H1 (cell line): Measurements from ENCODE around the gene OLFM2. TPM values are rescaled to one million over a fixed set of nuclear protein-coding genes. Genes with fewer than 3 reads are reported as not detected.

Experiments
- CTCF ChIA-PET: fragments of 300-600 bp; sonication (Branson Sonifier 250); formaldehyde crosslinking; loops from one replicate; lab custom pipeline; 2021; ENCODE audit not compliant: partially characterized antibody; lab: Charles Lee
- POLR2A ChIA-PET: fragments of 300-600 bp; sonication (Branson Sonifier 250); formaldehyde crosslinking; loops from one replicate; lab custom pipeline; 2021; ENCODE audit warnings: inconsistent platforms; ENCODE audit not compliant: partially characterized antibody; lab: Charles Lee
- DNase-seq, 2 experiments: peaks; one replicate each; pipeline versions ENCODE4 v3.0.0 to v3.0.0-alpha.2; 2010 to 2022; ENCODE audit warnings: low spot score in 2 of 2, low read depth in 1 of 2, mixed read lengths in 1 of 2
- FAIRE-seq: peaks from 2 replicates; lab custom pipeline; 2011; peaks lifted over from hg19 to GRCh38; lab: Jason Lieb, UNC
- H2AFZ ChIP-seq: 2 replicates; pipeline ENCODE4 v1.8.1; 2012; ENCODE audit warnings: low read length, inconsistent platforms
- H2AK5ac ChIP-seq: 2 replicates; pipeline ENCODE4 v1.6.1; 2013; ENCODE audit warnings: low read depth, low read length
- H2BK120ac ChIP-seq: replicated peaks from 2 replicates; pipeline ENCODE3; 2013; ENCODE audit warnings: low read depth, low read length, inconsistent platforms
- H2BK12ac ChIP-seq: 2 replicates; pipeline ENCODE4 v1.6.1; 2013; ENCODE audit warnings: low read depth, low read length
- H2BK15ac ChIP-seq: 2 replicates; pipeline ENCODE4 v1.6.1; 2013; ENCODE audit warnings: low read length
- H2BK20ac ChIP-seq: 2 replicates; pipeline ENCODE4 v1.6.1; 2013; ENCODE audit warnings: low read length
- H2BK5ac ChIP-seq: 2 replicates; pipeline ENCODE4 v1.6.1; 2013; ENCODE audit warnings: low read depth, low read length
- H3K14ac ChIP-seq: 2 replicates; pipeline ENCODE4 v1.6.1; 2013; ENCODE audit warnings: inconsistent platforms; ENCODE audit not compliant: insufficient read length
- H3K18ac ChIP-seq: 2 replicates; pipeline ENCODE4 v1.6.1; 2013; ENCODE audit warnings: low read length; ENCODE audit errors: extremely low read depth
- H3K23ac ChIP-seq: 2 replicates; pipeline ENCODE4 v1.6.1; 2013; ENCODE audit warnings: inconsistent platforms; ENCODE audit not compliant: insufficient read length
- H3K23me2 ChIP-seq: 2 replicates; pipeline ENCODE4 v1.6.1; 2013; ENCODE audit warnings: low read depth, low read length
- H3K27ac ChIP-seq: 2 replicates; pipeline ENCODE4 v1.6.1; 2011; ENCODE audit warnings: low read depth, low read length, inconsistent platforms
- H3K27me3 ChIP-seq, 4 experiments: replicated peaks in 1 of 4; 1 replicate in 1 of 4; 2 replicates in 3 of 4; pipeline versions ENCODE4 v1.6.1 to v1.8.1; 2011 to 2013; ENCODE audit warnings: low read length in 3 of 4, mild to moderate bottlenecking in 3 of 4, inconsistent platforms in 2 of 4, mixed read lengths in 2 of 4, moderate library complexity in 1 of 4; ENCODE audit not compliant: control insufficient read depth in 3 of 4, insufficient read depth in 3 of 4; ENCODE audit errors: extremely low read depth in 1 of 4
- H3K36me3 ChIP-seq, 4 experiments: 2 replicates each; pipeline versions ENCODE4 v1.6.1 to v1.8.1; 2011 to 2013; ENCODE audit warnings: mild to moderate bottlenecking in 4 of 4, low read length in 3 of 4, moderate library complexity in 2 of 4, control low read depth in 1 of 4, inconsistent platforms in 1 of 4; ENCODE audit not compliant: insufficient read depth in 4 of 4, control insufficient read depth in 2 of 4
- H3K4ac ChIP-seq: replicated peaks from 2 replicates; pipeline ENCODE3; 2013; ENCODE audit warnings: low read length, low read depth, mixed read lengths, inconsistent platforms; ENCODE audit not compliant: insufficient read length
- H3K4me1 ChIP-seq, 4 experiments: replicated peaks in 1 of 4; 1 replicate in 1 of 4; 2 replicates in 3 of 4; pipeline versions ENCODE4 v1.6.1 to v1.8.1; 2011 to 2013; ENCODE audit warnings: low read length in 3 of 4, inconsistent platforms in 2 of 4, mixed read lengths in 1 of 4; ENCODE audit not compliant: insufficient read depth in 4 of 4, control insufficient read depth in 3 of 4
- H3K4me2 ChIP-seq, 2 experiments: 2 replicates each; pipeline versions ENCODE4 v1.6.1 to v1.8.1; 2011 to 2013; ENCODE audit warnings: low read depth in 2 of 2, low read length in 2 of 2, control low read depth in 1 of 2, inconsistent platforms in 1 of 2, mild to moderate bottlenecking in 1 of 2; ENCODE audit not compliant: insufficient read depth in 1 of 2
- H3K4me3 ChIP-seq, 4 experiments: fragments of 200-600, 300-600 bp in 1 of 4; sonication (generic), shearing (Covaris generic), sonication (Bioruptor Twin) in 1 of 4; 2 replicates each; pipeline versions ENCODE4 v1.5.1 to v1.8.1; 2011 to 2016; ENCODE audit warnings: low read length in 4 of 4, low read depth in 3 of 4, control low read depth in 2 of 4, inconsistent platforms in 2 of 4, mild to moderate bottlenecking in 2 of 4, mixed read lengths in 1 of 4, moderate library complexity in 1 of 4; ENCODE audit not compliant: insufficient read depth in 2 of 4; ENCODE audit errors: extremely low read depth in 1 of 4
- H3K56ac ChIP-seq: replicated peaks from 2 replicates; pipeline ENCODE3; 2013; ENCODE audit warnings: low read depth, mild to moderate bottlenecking, mixed read lengths, low read length, inconsistent platforms; ENCODE audit not compliant: insufficient read length
- H3K79me1 ChIP-seq: 2 replicates; pipeline ENCODE4 v1.6.1; 2013; ENCODE audit warnings: low read depth, low read length, control low read depth
- H3K79me2 ChIP-seq, 2 experiments: 2 replicates each; pipeline versions ENCODE4 v1.6.1 to v1.8.1; 2012 to 2013; ENCODE audit warnings: low read length in 2 of 2, mild to moderate bottlenecking in 2 of 2, inconsistent platforms in 1 of 2; ENCODE audit not compliant: insufficient read depth in 2 of 2, control insufficient read depth in 1 of 2
- H3K9ac ChIP-seq, 4 experiments: replicated peaks in 1 of 4; 1 replicate in 1 of 4; 2 replicates in 3 of 4; pipeline versions ENCODE4 v1.6.1 to v1.8.1; 2011 to 2013; ENCODE audit warnings: low read depth in 3 of 4, low read length in 3 of 4, control low read depth in 2 of 4, mild to moderate bottlenecking in 2 of 4, moderate library complexity in 2 of 4, inconsistent platforms in 1 of 4; ENCODE audit errors: extremely low read depth in 1 of 4
- H3K9me3 ChIP-seq, 2 experiments: 2 replicates each; pipeline versions ENCODE4 v1.6.1 to v1.8.1; 2012 to 2013; ENCODE audit warnings: mild to moderate bottlenecking in 2 of 2, moderate library complexity in 2 of 2, control low read depth in 1 of 2, inconsistent platforms in 1 of 2, low read depth in 1 of 2, low read length in 1 of 2, mixed read lengths in 1 of 2; ENCODE audit not compliant: insufficient read depth in 2 of 2
- H4K20me1 ChIP-seq, 2 experiments: replicated peaks in 1 of 2; 2 replicates each; pipeline versions ENCODE3 to v1.8.1; 2011 to 2013; ENCODE audit warnings: inconsistent platforms in 2 of 2, low read length in 2 of 2, mild to moderate bottlenecking in 1 of 2; ENCODE audit not compliant: insufficient read depth in 2 of 2, control insufficient read depth in 1 of 2
- H4K5ac ChIP-seq: 2 replicates; pipeline ENCODE4 v1.6.1; 2013; ENCODE audit warnings: low read length, low read depth, mixed read lengths, inconsistent platforms; ENCODE audit not compliant: insufficient read length
- H4K8ac ChIP-seq: 2 replicates; pipeline ENCODE4 v1.8.0; 2013; ENCODE audit warnings: mild to moderate bottlenecking, moderate library complexity, low read length, inconsistent platforms; ENCODE audit not compliant: insufficient read depth; ENCODE audit errors: extremely low read depth
- H4K91ac ChIP-seq: replicated peaks from 2 replicates; pipeline ENCODE3; 2013; ENCODE audit warnings: low read length, mixed read lengths, inconsistent platforms; ENCODE audit not compliant: insufficient read length
- GABPA ChIP-seq: IDR thresholded peaks from 2 replicates; pipeline ENCODE4 v1.6.1; 2011; ENCODE audit warnings: mild to moderate bottlenecking, low read length, moderate library complexity, borderline replicate concordance; ENCODE audit not compliant: insufficient read depth
- JUN ChIP-seq: IDR thresholded peaks from 2 replicates; pipeline ENCODE4 v1.6.1; 2011; ENCODE audit warnings: low read depth, mild to moderate bottlenecking, improper control_type of control experiment, low read length
- JUND ChIP-seq: IDR thresholded peaks from 2 replicates; pipeline ENCODE4 v1.6.1; 2011; ENCODE audit warnings: mild to moderate bottlenecking, improper control_type of control experiment, low read length
- SIX5 ChIP-seq: IDR thresholded peaks from 2 replicates; pipeline ENCODE4 v1.6.1; 2011; ENCODE audit warnings: mild to moderate bottlenecking, low read depth, low read length
- SP1 ChIP-seq: IDR thresholded peaks from 2 replicates; pipeline ENCODE4 v1.6.1; 2011; ENCODE audit warnings: low read depth, low read length
- SRF ChIP-seq: IDR thresholded peaks from 2 replicates; pipeline ENCODE4 v1.6.1; 2011; ENCODE audit warnings: mild to moderate bottlenecking, low read depth, low read length, moderate library complexity
- TBP ChIP-seq: IDR thresholded peaks from 2 replicates; pipeline ENCODE4 v1.6.1; 2011; ENCODE audit warnings: low read depth, low read length, improper control_type of control experiment
- TEAD4 ChIP-seq: IDR thresholded peaks from 2 replicates; pipeline ENCODE4 v1.6.1; 2012; ENCODE audit warnings: low read depth, low read length, inconsistent platforms, mixed read lengths
- USF2 ChIP-seq: IDR thresholded peaks from 2 replicates; pipeline ENCODE4 v1.6.1; 2011; ENCODE audit warnings: low read length, improper control_type of control experiment
- YY1 ChIP-seq: IDR thresholded peaks from 2 replicates; pipeline ENCODE4 v1.6.1; 2011; ENCODE audit warnings: low read depth, mild to moderate bottlenecking, low read length
- WGBS, 2 experiments: shearing (Covaris generic) in 1 of 2; methylation state at CpG; one replicate each; pipeline versions ENCODE4 v1.1.6 to v1.1.7; 2013 to 2015; ENCODE audit warnings: low lambda C conversion rate in 2 of 2, mixed read lengths in 2 of 2, inconsistent platforms in 1 of 2, low coverage in 1 of 2, missing lambda C conversion rate in 1 of 2; ENCODE audit not compliant: insufficient replicate concordance in 2 of 2, insufficient coverage in 1 of 2, insufficient read length in 1 of 2; ENCODE audit errors: extremely low coverage in 1 of 2, missing lambda C conversion rate in 1 of 2; 5-methylcytosine and 5-hydroxymethylcytosine counted together
- polyA plus RNA-seq, 7 experiments: library from polyadenylated mRNA; depleted of rRNA in 3 of 7; stranded (reverse) in 5 of 7; unstranded in 2 of 7; fragments of >200 nt in 5 of 7; fragments of 200-250 nt in 2 of 7; gene quantifications; 1 replicate in 5 of 7; 2 replicates in 1 of 7; 4 replicates in 1 of 7; pipeline versions ENCODE4 v1.2.1 to v1.2.3, GENCODE V29; 2011 to 2013; ENCODE audit warnings: missing spikeins in 2 of 7, mixed read lengths in 2 of 7
- total RNA-seq: library from RNA; stranded (reverse); fragmentation: NEBNext Ultra II Directional; extraction: Animal tissue kit (Norgen Biotek cat#: 25700); gene quantifications from 2 replicates; pipeline ENCODE4 v1.2.1, GENCODE V29; 2021

Gene OLFM2
- total and polyA plus RNA-seq, 2 of the 8 experiments (the other 6 are each of a cell fraction or from before 2014, with no cell fraction given) = 68.2 to 151 TPM

GRCh38 chr19:9939301-9939913, 3.1 kb upstream of the OLFM2 start:
- Histone ChIP-seq H2BK12ac (no peak overlapping the region), H2AFZ (no peak overlapping the region), H3K23me2 (peaks cover 13% of the 10 kb centered on the region), H3K14ac (no peak overlapping the region), H3K56ac (no peak overlapping the region), H3K79me2 (peaks cover 0 to 11% of the 10 kb centered on the region in 2 experiments; a peak in 1 of 4 replicates), H3K4me3 (no peak overlapping the region), H3K79me1 (no peaks in the 10 kb centered on the region; the same call in 1 of the 2 replicates), H3K4me2 (no peak overlapping the region), H2BK15ac (peak overlapping the region; percentile 84; the same call in 1 of the 2 replicates), H3K27ac (no peak overlapping the region), H3K9me3 (peaks cover 9% of the 10 kb centered on the region in 2 experiments; a peak in 3 of 4 replicates), H2BK5ac (no peak overlapping the region), H2BK120ac (no peak overlapping the region), H3K4me1 (peaks cover 4 to 13% (median 7%) of the 10 kb centered on the region in 4 experiments), H3K4ac (peak overlapping the region; percentile 64), H3K18ac (no peak overlapping the region), H2AK5ac (no peak overlapping the region), H3K9ac (no peak overlapping the region), H3K36me3 (no peaks in the 10 kb centered on the region), H3K27me3 (peaks cover 0 to 2% (median 0%) of the 10 kb centered on the region in 4 experiments; a peak in 2 of 7 replicates), H4K91ac (no peak overlapping the region), H2BK20ac (no peak overlapping the region), H4K5ac (no peak overlapping the region), H3K23ac (no peak overlapping the region), H4K8ac (no peak overlapping the region), H4K20me1 (no peaks in the 10 kb centered on the region)
- DNase-seq = no peak
- TF ChIP-seq JUN = no peak
- no peak for TF ChIP-seq SP1
- TF ChIP-seq GABPA = no peak
- no peak for TF ChIP-seq TBP
- no peak for TF ChIP-seq JUND
- peak; percentile 49 for TF ChIP-seq SIX5
- TF ChIP-seq TEAD4 = no peak
- 0 out of 2 replicates have a peak, but pooled peaks have one; percentile 42 for TF ChIP-seq YY1
- no peak for TF ChIP-seq SRF
- no peak for TF ChIP-seq USF2
- ChIA-PET CTCF (interaction anchor here (0.6 to 2.7 kb wide), 8 partner anchors 9 to 325 kb away, joined by 3 to 19 read pairs (median 4); no protein-coding TSS in a partner anchor), POLR2A (interaction anchor here (1.1 to 2.6 kb wide), 4 partner anchors 15 to 174 kb away, joined by 3 to 8 read pairs (median 4); no protein-coding TSS in a partner anchor)
- 79% methylated on average over 3 of the region's 3 CpGs; no CpG with 5 or more reads in 1 of the 2 experiments for WGBS, 2 experiments
- no peak for FAIRE-seq
